ELF-1 (cell line): Measurements from ENCODE around the gene TUT7.
"Not testable (repeated sequence)": the region's sequence is repeated elsewhere in the genome, so short reads cannot be mapped to it uniquely, and the experiment has no call there.

Experiments used
- DNase-seq: peaks from one replicate; pipeline ENCODE4 v3.0.0-alpha.2; 2016; ENCODE audit warnings: low read depth, low spot score

Gene TUT7, protein sequence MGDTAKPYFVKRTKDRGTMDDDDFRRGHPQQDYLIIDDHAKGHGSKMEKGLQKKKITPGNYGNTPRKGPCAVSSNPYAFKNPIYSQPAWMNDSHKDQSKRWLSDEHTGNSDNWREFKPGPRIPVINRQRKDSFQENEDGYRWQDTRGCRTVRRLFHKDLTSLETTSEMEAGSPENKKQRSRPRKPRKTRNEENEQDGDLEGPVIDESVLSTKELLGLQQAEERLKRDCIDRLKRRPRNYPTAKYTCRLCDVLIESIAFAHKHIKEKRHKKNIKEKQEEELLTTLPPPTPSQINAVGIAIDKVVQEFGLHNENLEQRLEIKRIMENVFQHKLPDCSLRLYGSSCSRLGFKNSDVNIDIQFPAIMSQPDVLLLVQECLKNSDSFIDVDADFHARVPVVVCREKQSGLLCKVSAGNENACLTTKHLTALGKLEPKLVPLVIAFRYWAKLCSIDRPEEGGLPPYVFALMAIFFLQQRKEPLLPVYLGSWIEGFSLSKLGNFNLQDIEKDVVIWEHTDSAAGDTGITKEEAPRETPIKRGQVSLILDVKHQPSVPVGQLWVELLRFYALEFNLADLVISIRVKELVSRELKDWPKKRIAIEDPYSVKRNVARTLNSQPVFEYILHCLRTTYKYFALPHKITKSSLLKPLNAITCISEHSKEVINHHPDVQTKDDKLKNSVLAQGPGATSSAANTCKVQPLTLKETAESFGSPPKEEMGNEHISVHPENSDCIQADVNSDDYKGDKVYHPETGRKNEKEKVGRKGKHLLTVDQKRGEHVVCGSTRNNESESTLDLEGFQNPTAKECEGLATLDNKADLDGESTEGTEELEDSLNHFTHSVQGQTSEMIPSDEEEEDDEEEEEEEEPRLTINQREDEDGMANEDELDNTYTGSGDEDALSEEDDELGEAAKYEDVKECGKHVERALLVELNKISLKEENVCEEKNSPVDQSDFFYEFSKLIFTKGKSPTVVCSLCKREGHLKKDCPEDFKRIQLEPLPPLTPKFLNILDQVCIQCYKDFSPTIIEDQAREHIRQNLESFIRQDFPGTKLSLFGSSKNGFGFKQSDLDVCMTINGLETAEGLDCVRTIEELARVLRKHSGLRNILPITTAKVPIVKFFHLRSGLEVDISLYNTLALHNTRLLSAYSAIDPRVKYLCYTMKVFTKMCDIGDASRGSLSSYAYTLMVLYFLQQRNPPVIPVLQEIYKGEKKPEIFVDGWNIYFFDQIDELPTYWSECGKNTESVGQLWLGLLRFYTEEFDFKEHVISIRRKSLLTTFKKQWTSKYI (N-terminal part only)

GRCh38 chr9:86354011-86354817 lies at the start of gene TUT7:
TSS of gene TUT7 (minus strand) at chr9:86354410. CDS start at chr9:86353199, 1,211 bp downstream.
- peak; percentile 97 for DNase-seq

GRCh38 chr9:86402591-86402990 lies 48.4 kb upstream of the TUT7 start:
- no peak for DNase-seq

GRCh38 chr9:86396412-86396811 lies 42.2 kb upstream of the TUT7 start:
- no peak for DNase-seq

DNA sequence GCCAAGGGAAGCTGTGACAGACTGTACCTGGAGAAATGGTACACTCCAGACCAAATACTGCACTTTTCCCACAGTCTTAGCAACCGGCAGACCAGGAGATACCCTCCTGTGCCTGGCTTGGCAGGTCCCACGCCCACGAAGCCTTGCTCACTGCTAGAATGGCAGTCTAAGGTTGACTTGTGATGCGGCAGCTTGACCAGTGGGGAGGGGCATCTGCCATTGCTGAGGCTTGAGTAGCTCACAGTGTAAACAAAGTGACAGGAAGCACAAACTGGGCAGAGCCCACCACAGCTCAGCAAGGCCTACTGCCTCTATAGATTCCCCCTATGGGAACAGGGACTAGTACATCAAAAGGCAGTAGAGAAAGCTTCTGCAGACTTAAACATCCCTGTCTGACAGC lies 36.0 kb upstream of the TUT7 start:
- DNase-seq, result not testable (repeated sequence)

- DNase-seq, result no peak
Observed at GRCh38 chr9:86389628-86390027, 35.4 kb upstream of the TUT7 start.

DNA sequence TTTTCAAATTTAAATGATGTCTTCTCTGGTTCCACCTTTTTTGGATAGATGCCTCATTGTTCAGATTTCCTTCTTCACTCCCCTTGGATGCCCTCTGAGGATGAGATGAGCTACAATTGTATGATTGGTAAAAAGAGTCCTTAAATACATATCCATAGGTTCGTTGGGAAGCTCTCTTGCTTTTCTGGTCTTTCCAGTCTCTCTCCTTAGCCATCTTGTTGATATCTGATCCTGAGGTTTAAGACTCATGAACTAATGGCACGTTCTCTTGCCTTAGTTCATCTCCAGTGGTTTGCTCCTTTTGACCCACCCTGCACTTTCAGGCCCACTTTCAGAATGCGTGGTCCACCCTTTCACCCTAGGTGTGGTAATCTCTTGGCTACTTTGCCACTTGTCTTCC lies 33.2 kb upstream of the TUT7 start:
- DNase-seq, result no peak

- DNase-seq, result not testable (repeated sequence)
Observed at GRCh38 chr9:86383000-86383399, 28.8 kb upstream of the TUT7 start.

- no peak for DNase-seq
Observed at GRCh38 chr9:86376016-86376415, 21.8 kb upstream of the TUT7 start.

DNA sequence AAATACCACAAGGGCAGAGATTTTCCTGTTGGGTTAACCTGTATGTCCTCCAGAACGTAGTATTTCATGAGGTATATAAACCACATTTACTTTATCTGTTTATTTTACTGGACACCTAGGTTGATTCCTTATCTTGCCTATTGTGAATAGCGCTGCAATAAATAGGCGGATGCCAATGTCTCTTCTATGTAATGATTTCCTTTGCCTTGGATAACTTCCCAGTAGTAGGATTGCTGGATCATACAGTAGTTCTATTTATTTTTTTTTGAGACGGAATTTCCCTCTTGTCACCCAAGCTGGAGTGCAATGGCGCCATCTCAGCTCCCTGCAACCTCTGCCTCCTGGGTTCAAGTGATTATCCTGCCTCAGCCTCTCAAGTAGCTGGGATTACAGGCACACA lies 15.6 kb upstream of the TUT7 start:
- no peak for DNase-seq

GRCh38 chr9:86368871-86369521 lies 14.8 kb upstream of the TUT7 start:
- DNase-seq, result no peak

- no peak for DNase-seq
Observed at GRCh38 chr9:86361176-86361575, 7.0 kb upstream of the TUT7 start.

GRCh38 chr9:86359151-86359879 lies 5.1 kb upstream of the TUT7 start:
- DNase-seq, result no peak

- no peak for DNase-seq
Observed at GRCh38 chr9:86356871-86357866, 3.0 kb upstream of the TUT7 start.

DNA sequence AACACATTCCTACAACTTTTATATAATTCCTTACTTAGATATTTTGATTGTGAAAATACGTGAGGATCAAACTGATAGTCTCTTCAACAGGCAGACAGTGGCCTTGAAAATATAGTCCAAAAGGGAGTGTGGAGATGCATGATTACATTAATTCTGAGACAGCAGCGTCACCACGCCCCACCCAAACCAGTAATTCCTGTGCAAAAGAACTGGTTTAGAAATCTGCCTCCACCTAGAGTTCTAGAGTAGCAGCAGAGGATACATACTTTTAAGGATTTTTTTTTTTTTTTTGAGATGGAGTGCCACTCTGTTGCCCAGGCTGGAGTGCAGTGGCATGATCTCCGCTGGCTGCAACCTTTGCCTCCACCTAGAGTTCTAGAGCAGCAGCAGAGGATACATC lies 1.6 kb upstream of the TUT7 start:
- no peak for DNase-seq

GRCh38 chr9:86354818-86355309 lies 654 bp upstream of the TUT7 start:
- no peak for DNase-seq

DNA sequence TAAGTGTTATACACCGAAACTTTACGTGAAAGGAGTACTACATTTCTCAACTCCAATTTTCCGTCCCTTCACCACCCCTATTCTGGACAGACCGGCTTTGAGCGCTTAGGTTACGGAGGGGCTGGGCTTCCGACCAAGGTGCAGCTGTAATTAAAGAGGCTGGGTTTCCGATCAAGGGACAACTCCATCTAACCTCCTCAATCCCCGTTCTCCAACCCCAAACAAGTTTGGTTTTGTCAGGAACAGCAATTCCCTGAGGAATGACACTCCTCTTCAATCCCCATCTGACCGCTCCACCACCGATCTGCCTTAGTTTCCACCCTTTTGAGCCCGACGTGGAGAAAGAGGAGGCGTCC lies 577 bp downstream of the TUT7 start:
- DNase-seq, result no peak

- no peak for DNase-seq
Observed at GRCh38 chr9:86352440-86353077, 1.7 kb downstream of the TUT7 start.

GRCh38 chr9:86351880-86352279 lies 2.3 kb downstream of the TUT7 start:
- no peak for DNase-seq
